ENCODE results near the gene NREP.

- TF ChIP-seq CTCF (conservative IDR thresholded peaks at IDR 0.05): no peak
- TF ChIP-seq EZH2 (IDR thresholded peaks at IDR 0.05; ENCODE audit: low read depth): no peak
These were observed 27.6 kb upstream of the NREP start for GRCh38 chr5:111784491-111785181.
